OCI-LY7 (cell line): ENCODE measurements around the gene M6PR.
"Not testable (repeated sequence)": the region's sequence is repeated elsewhere in the genome, so short reads cannot be mapped to it uniquely, and the experiment has no call there.

ENCODE experiments used
- EZH2phosphoT487 ChIP-seq: fragments of 200-600 bp; sonication (generic); IDR thresholded peaks from 2 replicates; pipeline ENCODE4 v1.6.1; 2018; ENCODE audit warnings: low read depth, borderline replicate concordance, mild to moderate bottlenecking, mixed run types, antibody characterized with exemption, low read length, moderate library complexity, mixed read lengths
- TF ChIP-seq, protein P1 (sequence below): fragments of 200-600 bp; sonication (generic); conservative IDR thresholded peaks from 2 replicates; pipeline ENCODE4 v1.5.1; 2014; ENCODE audit warnings: mild to moderate bottlenecking, antibody characterized with exemption, low read length, moderate library complexity, mixed read lengths

GRCh38 chr12:8930655-8931323 lies 18.7 kb downstream of the M6PR start:
- TF ChIP-seq, protein P1, sequence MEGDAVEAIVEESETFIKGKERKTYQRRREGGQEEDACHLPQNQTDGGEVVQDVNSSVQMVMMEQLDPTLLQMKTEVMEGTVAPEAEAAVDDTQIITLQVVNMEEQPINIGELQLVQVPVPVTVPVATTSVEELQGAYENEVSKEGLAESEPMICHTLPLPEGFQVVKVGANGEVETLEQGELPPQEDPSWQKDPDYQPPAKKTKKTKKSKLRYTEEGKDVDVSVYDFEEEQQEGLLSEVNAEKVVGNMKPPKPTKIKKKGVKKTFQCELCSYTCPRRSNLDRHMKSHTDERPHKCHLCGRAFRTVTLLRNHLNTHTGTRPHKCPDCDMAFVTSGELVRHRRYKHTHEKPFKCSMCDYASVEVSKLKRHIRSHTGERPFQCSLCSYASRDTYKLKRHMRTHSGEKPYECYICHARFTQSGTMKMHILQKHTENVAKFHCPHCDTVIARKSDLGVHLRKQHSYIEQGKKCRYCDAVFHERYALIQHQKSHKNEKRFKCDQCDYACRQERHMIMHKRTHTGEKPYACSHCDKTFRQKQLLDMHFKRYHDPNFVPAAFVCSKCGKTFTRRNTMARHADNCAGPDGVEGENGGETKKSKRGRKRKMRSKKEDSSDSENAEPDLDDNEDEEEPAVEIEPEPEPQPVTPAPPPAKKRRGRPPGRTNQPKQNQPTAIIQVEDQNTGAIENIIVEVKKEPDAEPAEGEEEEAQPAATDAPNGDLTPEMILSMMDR, result not testable (repeated sequence)
- not testable (repeated sequence) for TF ChIP-seq EZH2phosphoT487
